ENCODE data around the gene LEMD3. TPM values are rescaled to one million over a fixed set of nuclear protein-coding genes. Genes with fewer than 3 reads are reported as not detected.

Gene LEMD3
- polyA plus RNA-seq, 4 donors = 35.1 to 45.3 (median 42.0) TPM

DNA sequence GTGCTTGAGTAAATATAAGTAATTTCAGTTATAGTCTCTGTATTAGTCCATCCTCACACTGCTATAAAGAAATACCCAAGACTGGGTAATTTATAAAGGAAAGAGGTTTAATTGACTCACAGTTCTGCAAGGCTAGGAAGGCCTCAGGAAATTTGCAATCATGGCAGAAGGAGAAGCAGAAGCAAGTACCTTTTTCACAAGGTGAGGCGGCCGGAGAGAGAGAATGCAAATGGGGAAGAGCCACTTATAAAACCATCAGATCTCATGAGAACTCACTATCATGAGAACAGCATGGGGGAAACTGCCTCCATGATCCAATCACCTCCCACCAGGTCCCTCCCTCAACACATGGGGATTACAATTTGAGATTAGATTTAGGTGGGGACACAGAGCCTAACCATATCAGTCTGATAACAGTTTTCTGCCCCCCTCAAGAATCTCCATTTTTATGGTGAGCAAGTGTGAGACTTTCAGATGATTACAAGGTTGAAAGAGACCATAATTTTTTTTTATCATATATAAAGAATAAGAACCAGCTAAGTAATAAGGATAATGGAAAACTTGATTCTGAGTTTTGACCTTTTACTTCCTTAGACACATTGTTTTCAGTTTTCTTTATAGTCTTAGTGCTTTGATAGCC lies 35.6 kb downstream of the LEMD3 start:
- DNase-seq (ENCODE audit: low read depth in 4 of 4, low spot score in 3 of 4) = no peak

GRCh38 chr12:65205886-65206285 lies 36.5 kb downstream of the LEMD3 start:
- DNase-seq (ENCODE audit: low read depth in 4 of 4, low spot score in 3 of 4) = no peak

DNA sequence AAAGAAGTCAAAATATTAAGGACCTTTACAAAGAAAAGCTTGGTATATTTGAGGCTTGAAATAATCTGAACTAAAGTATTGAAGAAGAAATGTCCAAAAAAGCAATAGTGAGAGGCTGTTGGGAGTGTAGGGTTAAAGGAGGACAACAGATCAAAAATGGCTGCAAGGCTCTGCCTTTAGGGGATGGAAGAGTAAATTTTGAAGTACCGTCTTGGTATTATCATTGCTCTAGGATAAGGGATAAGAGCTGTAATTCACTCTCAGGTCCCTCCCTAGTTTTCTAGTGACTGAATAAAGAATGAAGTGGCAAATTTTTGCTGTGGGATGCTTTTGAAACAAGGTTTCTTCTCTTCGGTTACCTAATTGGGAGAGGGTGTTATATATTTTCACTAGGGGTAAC lies 38.7 kb downstream of the LEMD3 start:
- DNase-seq (ENCODE audit: low read depth in 4 of 4, low spot score in 3 of 4) = no peak

DNA sequence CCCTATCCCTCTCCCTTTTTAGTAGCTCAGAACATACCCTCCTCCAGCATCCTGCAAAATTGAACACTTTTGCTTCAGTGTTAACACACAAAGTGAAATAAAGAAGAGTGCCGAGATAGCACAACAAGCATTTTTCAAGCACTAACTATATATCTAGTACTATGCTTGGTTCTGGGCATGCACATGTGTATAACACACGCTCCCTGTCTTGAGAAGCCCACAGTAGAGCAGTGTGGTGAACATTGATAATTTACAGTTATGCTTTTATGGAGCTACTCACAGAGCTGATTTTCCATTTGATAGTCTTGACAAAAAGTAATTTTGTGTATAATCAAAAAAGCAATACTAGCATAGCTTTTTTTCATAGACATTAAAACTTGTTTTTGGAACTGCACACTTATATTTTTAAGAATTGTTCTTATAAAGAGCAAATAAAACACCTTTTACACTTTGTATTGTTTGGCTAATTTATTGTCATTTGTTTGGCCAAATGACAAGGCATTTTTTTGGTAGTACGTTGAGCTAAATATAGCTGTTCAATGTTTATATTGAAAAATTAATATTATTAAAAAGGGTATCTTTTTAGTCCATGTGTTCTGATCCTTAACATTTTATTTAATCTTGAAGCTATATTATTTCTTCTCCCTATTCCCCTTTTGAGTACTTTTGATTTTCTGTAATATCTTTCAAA lies 39.7 kb downstream of the LEMD3 start:
- no peak for DNase-seq (ENCODE audit: low read depth in 4 of 4, low spot score in 3 of 4)

GRCh38 chr12:65209655-65210043 lies 40.3 kb downstream of the LEMD3 start:
- no peak for DNase-seq (ENCODE audit: low read depth in 4 of 4, low spot score in 3 of 4)

DNA sequence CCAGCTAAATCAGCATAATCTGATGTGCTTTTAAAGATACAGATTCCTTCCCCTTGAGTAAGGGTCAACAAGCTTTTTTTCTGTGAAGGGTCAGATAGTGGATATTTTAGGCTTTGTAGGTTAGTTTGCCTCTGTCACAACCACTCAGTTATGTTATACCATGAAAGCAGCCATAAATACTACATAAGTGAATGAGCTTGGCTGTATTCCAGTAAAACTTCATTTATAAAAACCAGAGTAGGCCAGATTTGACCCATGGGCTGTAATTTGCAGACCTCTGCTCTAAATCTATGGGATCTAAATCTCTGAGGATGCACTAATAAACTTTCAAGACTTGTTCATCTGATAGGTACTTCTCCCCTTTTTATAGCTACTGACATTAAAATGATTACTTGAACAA lies 47.7 kb downstream of the LEMD3 start:
- DNase-seq (ENCODE audit: low read depth in 4 of 4, low spot score in 3 of 4) = no peak

DNA sequence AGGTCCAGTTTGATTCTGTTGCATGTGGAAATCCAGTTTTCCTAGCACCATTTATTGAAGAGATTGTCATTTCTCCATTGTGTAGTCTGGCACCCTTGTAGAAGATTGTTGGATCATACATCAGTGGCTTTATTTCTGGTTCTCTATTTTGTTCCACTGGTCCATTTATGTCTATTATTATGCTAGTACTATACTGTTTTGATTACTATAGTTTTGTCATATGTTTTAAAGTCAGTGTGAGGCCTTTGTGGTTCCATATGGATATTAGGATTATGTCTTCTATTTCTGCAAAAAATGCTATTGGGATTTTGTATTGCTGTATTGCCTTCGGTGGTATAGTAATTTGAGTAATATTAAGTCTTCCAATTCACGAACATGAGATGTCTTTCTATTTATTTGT lies 51.4 kb downstream of the LEMD3 start:
- no peak for DNase-seq (ENCODE audit: low read depth in 4 of 4, low spot score in 3 of 4)

DNA sequence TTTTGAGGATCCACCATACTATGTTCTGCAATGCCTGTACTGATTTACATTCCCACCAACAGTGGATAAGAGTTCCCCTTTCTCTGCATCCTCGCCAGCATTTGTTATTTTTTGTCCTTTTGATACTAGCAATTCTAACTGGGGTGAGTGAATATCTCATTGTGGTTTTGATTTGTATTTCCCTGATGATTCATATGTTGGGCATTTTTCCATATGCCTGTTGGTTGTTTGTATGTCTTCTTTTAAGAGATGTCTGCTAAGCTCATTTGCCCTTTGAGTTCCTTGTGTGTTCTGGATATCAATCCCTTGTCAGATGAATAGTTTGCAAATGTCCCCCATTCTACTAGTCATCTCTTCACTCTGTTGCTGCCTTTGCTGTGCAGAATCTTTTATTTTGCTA lies 60.1 kb downstream of the LEMD3 start:
- no peak for DNase-seq (ENCODE audit: low read depth in 4 of 4, low spot score in 3 of 4)

GRCh38 chr12:65232476-65233077 lies 63.2 kb downstream of the LEMD3 start:
- peak in 1 of 4 donors; percentile 14 for DNase-seq (ENCODE audit: low read depth in 4 of 4, low spot score in 3 of 4)

GRCh38 chr12:65237153-65237552 lies 67.8 kb downstream of the LEMD3 start:
- no peak for DNase-seq (ENCODE audit: low read depth in 4 of 4, low spot score in 3 of 4)

- no peak for DNase-seq (ENCODE audit: low read depth in 4 of 4, low spot score in 3 of 4)
These were observed 69.2 kb downstream of the LEMD3 start for GRCh38 chr12:65238609-65239008.

DNA sequence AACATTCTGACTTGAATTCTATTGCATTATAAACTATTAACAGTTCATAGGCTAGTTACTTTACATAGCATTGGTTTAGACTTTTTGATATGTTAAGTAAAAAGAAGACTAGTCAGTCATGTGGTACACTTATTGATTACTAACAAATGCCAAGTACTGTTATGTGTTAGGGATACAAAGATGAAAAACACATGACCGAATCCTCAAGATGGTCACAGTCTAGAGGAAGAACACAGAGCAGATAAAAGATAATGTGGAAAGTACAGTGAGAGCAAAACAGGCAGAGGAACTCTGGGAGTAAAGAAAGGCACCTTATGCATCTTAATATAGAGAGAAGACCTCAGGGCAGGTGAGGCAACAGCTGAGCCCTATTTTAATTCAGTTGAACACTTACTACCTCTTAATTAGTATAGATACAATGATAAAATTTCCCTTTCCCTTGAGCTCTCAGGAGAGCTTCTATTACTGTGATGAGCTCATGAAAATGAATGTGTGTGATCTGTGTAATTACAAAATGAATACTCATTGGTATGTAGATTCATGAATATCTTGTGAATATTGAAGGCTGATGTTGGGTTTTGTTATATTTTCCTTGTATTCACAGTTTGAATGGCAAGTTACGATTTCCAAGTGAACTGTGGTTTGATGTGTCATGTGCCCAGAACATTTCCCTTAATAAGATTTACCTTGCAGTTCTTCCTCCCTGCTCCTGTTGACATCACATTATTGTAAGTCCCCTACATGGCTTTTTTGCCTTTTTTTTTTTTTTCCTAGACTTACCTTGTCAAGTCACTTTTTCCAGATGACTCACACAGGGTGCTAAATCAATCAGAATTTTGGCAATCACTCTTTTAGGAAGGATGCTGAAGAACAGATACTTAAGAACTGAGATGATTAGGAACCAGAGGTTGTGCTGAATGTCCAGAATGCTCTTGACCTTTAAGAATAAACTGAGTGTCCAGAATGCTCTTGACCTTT lies 79.6 kb downstream of the LEMD3 start:
- no peak for DNase-seq (ENCODE audit: low read depth in 4 of 4, low spot score in 3 of 4)

DNA sequence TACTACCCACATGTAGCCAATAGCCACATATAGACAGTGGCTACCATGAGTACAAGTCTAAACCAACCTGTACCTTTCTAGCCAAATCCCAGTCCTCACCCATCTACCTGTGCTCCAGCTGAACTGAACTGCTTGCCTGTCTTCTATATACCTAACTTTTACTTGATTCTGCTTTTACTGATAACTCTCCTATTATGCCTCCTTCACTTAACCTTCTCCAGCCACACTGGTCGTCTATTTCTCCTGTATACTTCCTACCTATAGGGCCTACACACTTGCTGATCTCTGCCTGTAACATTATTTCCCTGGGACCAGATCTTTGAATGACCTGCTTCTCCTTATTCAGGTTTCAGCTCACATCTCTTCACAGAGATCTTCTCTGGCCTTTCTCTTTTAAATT lies 83.1 kb downstream of the LEMD3 start:
- DNase-seq (ENCODE audit: low read depth in 4 of 4, low spot score in 3 of 4) = no peak

- DNase-seq (ENCODE audit: low read depth in 4 of 4, low spot score in 3 of 4) = no peak
These were observed 88.6 kb downstream of the LEMD3 start for GRCh38 chr12:65257986-65258385.

GRCh38 chr12:65259501-65259900 lies 90.1 kb downstream of the LEMD3 start:
- no peak for DNase-seq (ENCODE audit: low read depth in 4 of 4, low spot score in 3 of 4)

GRCh38 chr12:65263777-65264176 lies 94.4 kb downstream of the LEMD3 start:
- DNase-seq (ENCODE audit: low read depth in 4 of 4, low spot score in 3 of 4) = no peak

- DNase-seq (ENCODE audit: low read depth in 4 of 4, low spot score in 3 of 4) = no peak
These were observed 97.0 kb downstream of the LEMD3 start for GRCh38 chr12:65266408-65266807.

DNA sequence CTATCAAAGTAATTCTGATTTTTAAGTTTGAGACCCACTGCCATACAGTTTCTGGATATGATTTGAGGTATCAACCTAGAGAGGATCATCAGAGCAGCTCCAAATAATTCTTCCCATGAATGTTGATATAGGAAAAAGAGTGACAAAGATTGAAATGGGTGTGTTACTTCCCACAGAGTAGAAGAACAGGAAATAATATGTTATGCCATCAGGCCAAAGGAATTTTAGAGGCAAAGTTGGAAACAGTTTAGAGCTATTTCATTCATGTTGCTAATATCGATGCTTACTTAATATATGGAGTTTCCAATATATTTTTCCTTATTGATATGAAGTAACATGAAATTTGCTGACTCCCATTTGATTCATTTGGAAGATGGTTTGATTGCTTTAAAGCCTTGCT lies 100.2 kb downstream of the LEMD3 start:
- no peak for DNase-seq (ENCODE audit: low read depth in 4 of 4, low spot score in 3 of 4)

GRCh38 chr12:65274602-65275272 lies 105.4 kb downstream of the LEMD3 start:
- no peak for DNase-seq (ENCODE audit: low read depth in 4 of 4, low spot score in 3 of 4)

DNA sequence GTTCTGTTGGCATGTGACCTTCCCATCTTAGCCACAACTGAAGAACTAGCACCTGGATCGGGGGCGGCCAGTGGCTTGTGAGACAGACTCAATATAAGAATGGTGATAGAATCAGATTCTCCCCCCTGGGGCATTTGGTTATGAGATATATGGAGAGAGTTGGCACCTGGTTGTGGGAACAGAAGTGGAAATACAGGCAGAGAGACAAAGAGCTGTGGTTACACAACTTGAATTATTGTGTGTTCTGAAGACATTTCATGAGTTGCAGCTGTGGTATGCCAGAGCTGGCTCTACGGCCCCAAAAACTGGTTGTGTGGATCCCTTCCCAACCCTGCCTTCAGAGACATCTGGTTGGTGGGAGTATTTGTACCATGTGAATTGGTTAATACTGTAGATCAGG lies 106.2 kb downstream of the LEMD3 start:
- DNase-seq (ENCODE audit: low read depth in 4 of 4, low spot score in 3 of 4) = no peak
